ENCODE data around the gene CEP152.

DNA sequence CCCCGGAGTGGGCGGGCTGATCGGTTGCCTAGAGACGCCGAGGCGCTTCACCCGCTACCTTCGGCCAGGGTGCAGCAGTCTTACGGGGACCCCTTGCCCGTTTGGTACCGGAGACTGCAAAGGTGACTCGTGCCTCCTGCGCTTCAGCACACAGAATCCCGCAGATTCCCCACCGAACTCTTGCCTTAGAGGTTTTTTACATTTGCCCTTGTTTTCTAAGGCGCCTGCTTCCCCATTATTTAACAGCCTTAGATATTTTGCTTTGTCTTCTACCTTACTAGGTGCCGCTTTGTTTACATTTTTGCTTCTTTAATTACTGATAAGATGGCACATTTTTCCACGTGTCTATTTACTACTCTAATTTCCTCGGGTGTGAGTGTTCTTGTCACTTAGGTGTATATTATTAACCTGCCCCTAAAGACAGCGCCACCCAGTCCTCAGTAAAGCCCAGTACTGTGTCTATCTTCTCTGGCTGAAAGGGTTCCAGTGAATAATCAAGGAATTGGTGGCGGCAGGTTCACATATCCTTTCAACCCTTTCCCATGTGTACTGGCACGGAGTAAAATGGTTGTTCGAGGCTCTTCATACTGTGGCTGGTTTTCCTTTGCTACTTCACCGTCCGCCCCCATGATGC, 573 bp upstream of the CEP152 start:
- TF ChIP-seq ZNF26 (tag by site-specific recombination; IDR thresholded peaks at IDR 0.05) (no peak), ZNF274 (IDR thresholded peaks at IDR 0.05; ENCODE audit: low read length) (no peak), ZNF274 (tag by site-specific recombination; IDR thresholded peaks at IDR 0.05; ENCODE audit: borderline replicate concordance) (no peak), BCL6B (tag by site-specific recombination; IDR thresholded peaks at IDR 0.05) (no peak), ZNF157 (tag by site-specific recombination; IDR thresholded peaks at IDR 0.05) (no peak), ZNF561 (tag by site-specific recombination; IDR thresholded peaks at IDR 0.05; ENCODE audit: borderline replicate concordance) (no peak), SP2 (tag by site-specific recombination; IDR thresholded peaks at IDR 0.05) (no peak), REPIN1 (tag by site-specific recombination; IDR thresholded peaks at IDR 0.05; ENCODE audit: low read depth) (no peak)
- TF ChIP-seq, protein P1, sequence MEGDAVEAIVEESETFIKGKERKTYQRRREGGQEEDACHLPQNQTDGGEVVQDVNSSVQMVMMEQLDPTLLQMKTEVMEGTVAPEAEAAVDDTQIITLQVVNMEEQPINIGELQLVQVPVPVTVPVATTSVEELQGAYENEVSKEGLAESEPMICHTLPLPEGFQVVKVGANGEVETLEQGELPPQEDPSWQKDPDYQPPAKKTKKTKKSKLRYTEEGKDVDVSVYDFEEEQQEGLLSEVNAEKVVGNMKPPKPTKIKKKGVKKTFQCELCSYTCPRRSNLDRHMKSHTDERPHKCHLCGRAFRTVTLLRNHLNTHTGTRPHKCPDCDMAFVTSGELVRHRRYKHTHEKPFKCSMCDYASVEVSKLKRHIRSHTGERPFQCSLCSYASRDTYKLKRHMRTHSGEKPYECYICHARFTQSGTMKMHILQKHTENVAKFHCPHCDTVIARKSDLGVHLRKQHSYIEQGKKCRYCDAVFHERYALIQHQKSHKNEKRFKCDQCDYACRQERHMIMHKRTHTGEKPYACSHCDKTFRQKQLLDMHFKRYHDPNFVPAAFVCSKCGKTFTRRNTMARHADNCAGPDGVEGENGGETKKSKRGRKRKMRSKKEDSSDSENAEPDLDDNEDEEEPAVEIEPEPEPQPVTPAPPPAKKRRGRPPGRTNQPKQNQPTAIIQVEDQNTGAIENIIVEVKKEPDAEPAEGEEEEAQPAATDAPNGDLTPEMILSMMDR (tag by site-specific recombination; IDR thresholded peaks at IDR 0.05) = no peak

All from HEK293 (cell line).